Activated CD8-positive, alpha-beta memory T cell treated with anti-CD3 and anti-CD28 coated beads, Interleukin-2, amount 10 ng/mL, durations not matched to agents 7 days and 5 days (primary cell): ENCODE results near the gene EFNB1. TPM values are rescaled to one million over a fixed set of nuclear protein-coding genes. Genes with fewer than 3 reads are reported as not detected.
"Not testable (repeated sequence)": the region's sequence is repeated elsewhere in the genome, so short reads cannot be mapped to it uniquely, and the experiment has no call there.

Source experiments
- ATAC-seq: fragments of 150-1000 bp; cut with Tn5 transposase; one replicate; pipeline ENCODE4 v1.10.0; 2021; ENCODE audit warnings: moderate library complexity
- CTCF ChIA-PET: fragments of 350-600 bp; sonication (Branson Sonifier 250); formaldehyde crosslinking; loops from one replicate; lab custom pipeline; 2021; ENCODE audit warnings: antibody characterized with exemption; lab: Charles Lee
- DNase-seq: peaks from one replicate; pipeline ENCODE4 v3.0.0-alpha.2; 2020
- H3K27ac Mint-ChIP-seq: one replicate; pipeline ENCODE4 v1.8.0; 2021; ENCODE audit warnings: mild to moderate bottlenecking, mixed read lengths
- H3K27me3 Mint-ChIP-seq: one replicate; pipeline ENCODE4 v1.8.0; 2021; ENCODE audit warnings: mixed read lengths
- H3K36me3 Mint-ChIP-seq: one replicate; pipeline ENCODE4 v1.8.0; 2021; ENCODE audit warnings: mild to moderate bottlenecking, mixed read lengths
- H3K4me1 Mint-ChIP-seq: one replicate; pipeline ENCODE4 v1.8.0; 2021; ENCODE audit warnings: mixed read lengths
- H3K4me3 Mint-ChIP-seq: one replicate; pipeline ENCODE4 v1.8.0; 2021; ENCODE audit warnings: mild to moderate bottlenecking, moderate library complexity, mixed read lengths
- H3K9me3 Mint-ChIP-seq: one replicate; pipeline ENCODE4 v1.8.0; 2022; ENCODE audit warnings: low read depth, mixed read lengths
- total RNA-seq, 2 experiments: library from RNA; stranded (reverse); gene quantifications; one replicate each; pipeline ENCODE4 v1.2.3, GENCODE V29; 2021

EFNB1 gene
- 1 to 10 TPM; 4.2 to 4.3 TPM for total RNA-seq

DNA sequence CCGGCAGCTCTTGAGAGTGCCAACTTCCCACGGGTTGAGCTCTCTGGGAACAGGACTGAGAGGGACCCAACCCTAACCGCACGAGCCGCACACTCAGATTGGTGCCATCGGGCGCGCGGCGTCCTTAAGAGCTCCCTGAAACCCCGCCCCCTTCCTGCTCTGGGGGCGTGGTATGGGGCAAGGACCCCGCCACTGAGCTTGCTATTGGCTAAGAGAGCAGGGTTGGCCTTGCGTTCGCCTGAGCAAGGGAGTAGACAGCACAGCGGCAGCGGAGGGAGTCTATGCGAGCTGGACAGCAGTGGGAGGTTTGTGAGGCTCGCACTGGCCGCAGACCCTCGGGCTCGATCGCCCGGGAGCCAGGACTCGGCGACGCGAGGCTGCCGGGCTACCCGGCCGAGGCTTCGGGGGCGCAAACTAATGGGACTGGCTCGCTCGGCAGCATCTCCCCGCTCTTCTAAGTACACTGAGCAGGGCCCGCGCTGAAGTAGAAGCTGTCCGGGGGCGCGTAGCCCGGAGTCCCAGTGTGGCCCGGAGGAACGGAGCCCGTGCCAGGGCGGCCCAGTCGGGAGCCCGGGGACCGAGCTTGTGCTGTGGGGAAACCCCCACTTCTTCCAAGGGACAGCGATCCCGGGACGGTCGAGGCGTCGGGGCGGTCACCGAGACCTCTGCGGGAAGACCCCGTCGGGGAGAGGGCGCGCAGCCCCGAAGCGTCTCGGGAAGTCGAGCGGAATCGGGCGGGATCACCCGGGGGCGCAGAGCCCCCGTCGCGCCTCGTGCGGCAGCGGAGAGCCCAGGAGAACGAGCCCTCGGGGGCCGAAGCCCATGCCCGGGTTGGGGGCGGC lies at the start of gene EFNB1:
Gene EFNB1 (plus strand): TSS at position 282 of the 842 bp plus-strand sequence. CDS start 756 bp downstream, outside the sequence.
- peaks cover 7% of the 10 kb centered on the region for H3K27me3 Mint-ChIP-seq
- peak within 1 kb of the TSS; percentile 81 for H3K4me3 Mint-ChIP-seq
- DNase-seq = peak; percentile 90
- no peaks in the 10 kb centered on the region for H3K9me3 Mint-ChIP-seq
- peaks cover 14% of the 10 kb centered on the region for H3K4me1 Mint-ChIP-seq
- CTCF ChIA-PET = interaction anchor here (0.6 to 4.7 kb wide), 14 partner anchors 8 to 557 kb away, joined by 3 to 64 read pairs (median 3); partner anchors contain the start of gene PJA1
- peak; percentile 94 for ATAC-seq
- H3K36me3 Mint-ChIP-seq = no peaks in the 10 kb centered on the region
- H3K27ac Mint-ChIP-seq = peak within 1 kb of the TSS; percentile 81

DNA sequence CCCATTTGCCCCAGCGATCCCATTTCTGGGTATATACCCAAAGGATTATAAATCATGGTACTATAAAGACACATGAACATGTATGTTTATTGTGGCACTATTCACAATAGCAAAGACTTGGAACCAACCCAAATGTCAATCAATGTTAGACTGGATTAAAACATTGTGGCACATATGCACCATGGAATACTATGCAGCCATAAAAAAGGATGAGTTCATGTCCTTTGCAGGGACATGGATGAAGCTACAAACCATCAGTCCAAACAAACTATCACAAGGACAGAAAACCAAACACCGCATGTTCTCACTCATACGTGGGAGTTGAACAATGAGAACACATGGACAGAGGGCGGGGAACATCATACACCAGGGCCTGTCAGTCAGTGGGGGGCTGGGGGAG lies 47.5 kb upstream of the EFNB1 start:
- peaks cover 10% of the 10 kb centered on the region for H3K27me3 Mint-ChIP-seq
- H3K4me3 Mint-ChIP-seq, ATAC-seq, DNase-seq, H3K36me3 Mint-ChIP-seq, H3K9me3 Mint-ChIP-seq, CTCF ChIA-PET, H3K4me1 Mint-ChIP-seq, H3K27ac Mint-ChIP-seq: not testable (repeated sequence)

DNA sequence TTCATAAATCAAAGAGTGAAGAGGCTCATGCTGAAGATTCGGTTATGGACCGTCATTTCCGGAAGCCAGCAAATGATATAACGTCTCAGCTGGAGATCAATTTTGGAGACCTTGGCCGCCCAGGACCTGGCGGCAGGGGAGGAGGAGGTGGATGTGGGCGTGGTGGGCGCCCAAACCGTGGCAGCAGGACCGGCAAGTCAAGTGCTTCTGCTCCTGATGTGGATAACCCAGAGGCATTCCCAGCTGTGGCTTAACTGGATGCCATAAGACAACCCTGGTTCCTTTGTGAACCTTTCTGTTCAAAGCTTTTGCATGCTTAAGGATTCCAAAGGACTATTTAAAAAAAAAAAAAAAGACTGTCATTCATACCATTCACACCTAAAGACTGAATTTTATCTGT lies 44.0 kb upstream of the EFNB1 start:
- no peak for DNase-seq
- Mint-ChIP-seq H3K27ac (no peak overlapping the region), H3K27me3 (no peaks in the 10 kb centered on the region), H3K4me3 (no peak overlapping the region), H3K36me3 (no peaks in the 10 kb centered on the region), H3K9me3 (no peaks in the 10 kb centered on the region), H3K4me1 (no peaks in the 10 kb centered on the region)
- ATAC-seq = no peak
- CTCF ChIA-PET = no interaction called here

DNA sequence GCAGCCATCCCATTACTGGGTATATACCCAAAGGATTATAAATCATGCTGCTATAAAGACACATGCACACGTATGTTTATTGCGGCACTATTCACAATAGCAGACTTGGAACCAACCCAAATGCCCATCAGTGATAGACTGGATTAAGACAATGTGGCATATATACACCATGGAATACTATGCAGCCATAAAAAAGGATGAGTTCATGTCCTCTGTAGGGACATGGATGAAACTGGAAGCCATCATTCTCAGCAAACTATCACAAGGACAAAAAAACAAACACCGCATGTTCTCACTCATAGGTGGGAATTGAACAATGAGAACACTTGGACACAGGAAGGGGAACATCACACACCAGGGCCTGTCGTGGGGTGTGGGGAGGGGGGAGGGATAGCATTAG lies 42.2 kb upstream of the EFNB1 start:
- H3K4me3 Mint-ChIP-seq, H3K27me3 Mint-ChIP-seq, H3K4me1 Mint-ChIP-seq, DNase-seq, CTCF ChIA-PET, H3K27ac Mint-ChIP-seq, H3K9me3 Mint-ChIP-seq, H3K36me3 Mint-ChIP-seq, ATAC-seq: not testable (repeated sequence)

DNA sequence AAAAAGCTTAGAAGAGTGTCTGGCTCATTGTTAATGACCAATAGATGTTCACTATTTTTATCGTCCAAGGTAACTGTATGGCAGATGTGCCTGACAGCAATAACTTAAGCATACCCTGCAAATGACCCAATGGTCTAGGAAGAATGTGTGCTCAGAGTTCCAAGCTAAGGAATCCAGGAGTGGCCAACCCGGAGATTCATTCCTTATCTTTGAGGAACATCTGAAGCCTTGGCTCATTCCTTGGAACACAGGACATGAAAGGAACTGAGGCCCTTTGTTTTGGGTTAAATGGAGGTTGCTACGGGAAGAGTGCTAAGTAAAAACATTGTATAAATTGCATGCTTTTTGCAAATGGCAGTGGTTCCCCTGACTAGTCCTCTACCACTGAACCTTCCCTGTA lies 38.9 kb upstream of the EFNB1 start:
- CTCF ChIA-PET = no interaction called here
- DNase-seq = no peak
- Mint-ChIP-seq H3K27me3 (no peaks in the 10 kb centered on the region), H3K9me3 (no peaks in the 10 kb centered on the region), H3K27ac (no peak overlapping the region), H3K36me3 (no peaks in the 10 kb centered on the region), H3K4me1 (no peaks in the 10 kb centered on the region), H3K4me3 (no peak overlapping the region)
- ATAC-seq = no peak

DNA sequence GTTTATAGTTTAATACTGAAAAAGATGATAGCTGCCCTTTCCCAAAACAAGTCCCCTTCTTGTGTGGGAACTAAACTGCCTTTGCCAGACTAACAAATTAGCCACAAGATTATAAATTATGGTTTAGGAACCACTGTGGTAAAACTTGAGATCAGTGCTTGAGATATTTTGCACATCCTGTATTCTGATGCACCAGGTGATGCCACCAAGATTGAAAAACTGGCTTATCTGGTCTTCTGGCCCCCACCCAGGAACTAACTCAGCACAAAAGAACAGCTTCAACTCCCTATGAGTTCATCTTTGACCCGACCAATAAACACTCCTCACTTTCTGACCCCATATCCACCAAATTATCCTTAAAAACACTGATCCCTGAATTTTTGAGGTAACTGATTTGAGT lies 36.7 kb upstream of the EFNB1 start:
- CTCF ChIA-PET = no interaction called here
- Mint-ChIP-seq H3K4me1 (no peaks in the 10 kb centered on the region), H3K9me3 (no peaks in the 10 kb centered on the region), H3K36me3 (no peaks in the 10 kb centered on the region), H3K27me3 (no peaks in the 10 kb centered on the region), H3K4me3 (no peak overlapping the region), H3K27ac (no peak overlapping the region)
- no peak for ATAC-seq
- DNase-seq = no peak

DNA sequence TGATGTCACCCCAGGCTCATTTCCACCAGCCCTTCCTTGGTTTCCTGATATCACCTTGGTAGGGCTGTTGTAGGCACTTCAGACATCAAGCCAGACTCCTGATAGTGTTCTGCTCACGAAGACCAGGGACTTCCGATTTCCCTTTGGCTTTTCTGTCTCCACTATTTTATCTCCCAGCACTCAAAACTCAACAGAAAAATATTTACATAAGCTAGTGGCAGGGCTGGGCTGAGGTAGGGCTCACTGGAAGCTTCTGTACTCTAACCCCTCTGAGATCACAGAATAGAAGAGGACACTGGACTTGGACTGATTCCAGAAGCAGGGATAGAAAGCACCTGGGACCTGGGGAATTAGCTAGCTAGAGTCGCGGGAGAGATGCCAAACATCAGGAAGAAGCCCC lies 34.4 kb upstream of the EFNB1 start:
- ATAC-seq = no peak
- Mint-ChIP-seq H3K4me1 (no peaks in the 10 kb centered on the region), H3K36me3 (no peaks in the 10 kb centered on the region), H3K27ac (no peak overlapping the region), H3K27me3 (no peaks in the 10 kb centered on the region), H3K4me3 (no peak overlapping the region), H3K9me3 (peaks cover 8% of the 10 kb centered on the region)
- DNase-seq = no peak
- CTCF ChIA-PET = no interaction called here

DNA sequence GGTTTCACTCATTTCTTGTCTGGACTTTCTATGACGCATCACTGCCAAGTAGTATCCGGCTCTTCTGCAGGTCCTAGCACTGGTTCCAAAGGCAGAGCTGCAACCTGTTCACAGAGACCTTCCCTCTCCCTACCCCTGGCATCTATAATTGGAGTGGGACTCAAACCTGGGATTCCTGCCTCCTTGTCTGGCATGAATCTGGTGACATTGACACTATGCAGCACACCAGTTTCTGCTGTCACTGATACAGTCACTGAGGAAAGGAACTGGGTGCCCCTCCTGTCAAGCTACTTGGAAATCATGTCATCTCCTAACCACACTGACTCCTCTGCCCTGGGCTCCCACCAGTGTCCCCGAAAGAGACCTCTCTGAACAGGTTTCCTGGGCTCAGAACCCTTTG lies 33.1 kb upstream of the EFNB1 start:
- H3K27me3 Mint-ChIP-seq = no peaks in the 10 kb centered on the region

DNA sequence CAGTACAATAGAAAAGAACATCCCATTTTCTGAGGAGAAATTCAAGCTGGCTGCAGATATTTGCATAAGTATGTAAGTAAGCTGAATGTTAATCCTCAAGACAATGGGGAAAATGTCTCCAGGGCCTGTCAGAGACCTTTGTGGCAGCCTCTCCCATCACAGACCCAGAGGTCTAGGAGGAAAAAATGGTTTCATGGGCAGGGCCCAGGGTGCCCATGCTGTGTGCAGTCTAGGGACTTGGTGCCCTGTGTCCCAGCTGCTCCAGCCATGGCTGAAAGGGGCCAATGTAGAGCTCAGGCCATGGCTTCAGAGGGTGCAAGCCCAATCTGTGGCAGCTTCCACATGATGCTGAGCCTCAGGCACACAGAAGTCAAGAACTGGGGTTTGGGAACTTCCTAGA lies 30.4 kb upstream of the EFNB1 start:
- DNase-seq, H3K36me3 Mint-ChIP-seq, H3K27ac Mint-ChIP-seq, H3K4me3 Mint-ChIP-seq, H3K27me3 Mint-ChIP-seq, H3K4me1 Mint-ChIP-seq, CTCF ChIA-PET, H3K9me3 Mint-ChIP-seq, ATAC-seq: not testable (repeated sequence)

More for the DNA sequence above, 33.1 kb upstream of the EFNB1 start:
- Mint-ChIP-seq H3K9me3 (peaks cover 8% of the 10 kb centered on the region), H3K4me3 (no peak overlapping the region), H3K36me3 (no peaks in the 10 kb centered on the region), H3K27ac (no peak overlapping the region), H3K4me1 (no peaks in the 10 kb centered on the region)
- ATAC-seq = no peak
- DNase-seq = no peak
- CTCF ChIA-PET = no interaction called here

DNA sequence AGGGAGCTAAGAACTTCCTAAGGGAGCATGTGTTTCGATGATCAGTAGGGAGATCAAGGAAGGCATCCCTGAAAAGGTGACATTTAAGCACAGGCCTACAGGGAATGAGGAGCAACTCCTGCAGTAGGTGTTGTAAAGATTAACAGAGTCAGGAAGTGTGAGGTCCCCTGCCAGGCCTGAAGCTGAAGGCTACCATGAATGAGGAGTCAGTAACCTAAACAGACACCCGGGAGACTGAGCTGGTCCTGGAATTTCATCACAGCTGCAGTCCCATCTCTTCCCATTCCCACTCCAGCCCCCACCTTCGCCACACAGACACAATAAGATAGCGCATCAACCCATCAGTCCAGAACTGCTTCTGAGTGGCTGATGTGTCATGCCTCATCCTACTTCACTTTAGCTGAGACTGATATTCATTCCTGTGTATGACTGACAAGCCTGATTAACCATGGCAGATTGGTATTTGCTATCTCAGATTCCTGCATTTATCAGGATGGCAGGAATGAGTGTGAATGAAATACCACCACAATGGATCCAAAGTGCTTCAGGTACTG lies 27.0 kb upstream of the EFNB1 start:
- no peak for ATAC-seq
- H3K36me3 Mint-ChIP-seq = no peaks in the 10 kb centered on the region
- H3K4me3 Mint-ChIP-seq = no peak overlapping the region
- H3K27me3 Mint-ChIP-seq = no peaks in the 10 kb centered on the region
- no peak overlapping the region for H3K27ac Mint-ChIP-seq
- H3K9me3 Mint-ChIP-seq = peaks cover 8% of the 10 kb centered on the region
- DNase-seq = no peak
- CTCF ChIA-PET = no interaction called here
- H3K4me1 Mint-ChIP-seq = no peaks in the 10 kb centered on the region

DNA sequence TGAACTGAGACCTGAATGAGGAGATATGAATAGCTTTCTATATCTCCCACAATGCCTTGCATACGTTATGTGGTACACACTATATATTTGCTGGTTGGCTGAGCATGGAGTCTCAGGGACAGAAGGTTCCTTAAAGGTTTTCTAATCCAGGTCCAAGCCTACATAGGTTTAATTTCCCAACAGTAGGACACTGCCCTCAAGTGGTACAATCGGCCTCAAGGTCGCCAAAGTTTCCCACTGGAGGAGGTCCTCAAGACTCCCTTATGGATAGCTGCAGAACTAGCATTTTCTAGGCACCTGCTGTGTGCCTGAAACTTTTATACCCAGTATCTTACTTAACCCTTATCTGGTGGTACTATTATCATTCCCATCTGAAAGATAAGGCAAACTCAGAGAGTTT lies 21.0 kb upstream of the EFNB1 start:
- ATAC-seq = no peak
- no peaks in the 10 kb centered on the region for H3K4me1 Mint-ChIP-seq
- CTCF ChIA-PET = interaction anchor here (1.1 to 1.8 kb wide), 3 partner anchors 20 to 611 kb away, joined by 4 read pairs; no protein-coding TSS in a partner anchor

DNA sequence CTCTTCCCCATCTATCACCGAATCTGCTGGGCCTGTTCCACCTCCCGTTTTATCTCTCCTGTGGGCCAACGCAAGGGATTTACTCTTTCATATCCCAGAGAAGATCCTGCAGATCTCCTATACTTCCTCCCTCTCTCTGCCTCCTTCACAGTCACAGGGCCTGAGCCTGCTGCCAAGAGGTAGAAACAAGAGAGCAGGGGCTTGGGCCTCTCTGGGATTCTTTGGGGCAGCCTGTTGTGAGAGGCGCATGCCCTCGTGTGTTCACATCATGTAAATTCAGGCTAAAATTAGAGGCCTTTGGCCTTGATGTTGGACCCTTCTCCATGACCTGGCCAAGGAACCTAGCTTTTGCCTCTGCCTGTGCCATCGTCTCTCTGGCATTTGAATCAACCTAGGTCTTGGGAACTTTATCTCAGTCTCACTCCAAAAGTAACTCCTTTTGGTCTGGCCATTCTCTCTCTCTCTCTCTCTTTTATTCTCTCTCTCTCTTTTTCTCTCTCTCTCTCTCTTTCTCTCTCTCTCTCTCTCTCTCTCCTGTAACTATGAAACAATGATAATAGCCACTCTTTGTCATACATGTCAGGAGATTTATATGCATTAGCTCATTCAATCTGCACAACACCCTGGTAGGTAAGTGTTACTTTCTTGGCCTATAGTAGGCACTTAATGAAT lies 20.0 kb upstream of the EFNB1 start:
- Mint-ChIP-seq H3K36me3 (no peaks in the 10 kb centered on the region), H3K4me3 (no peak overlapping the region), H3K27ac (no peak overlapping the region), H3K9me3 (no peaks in the 10 kb centered on the region), H3K4me1 (no peaks in the 10 kb centered on the region), H3K27me3 (peaks cover 11% of the 10 kb centered on the region)
- DNase-seq (no peak), ATAC-seq (no peak)
- CTCF ChIA-PET = no interaction called here

More for the DNA sequence above, 21.0 kb upstream of the EFNB1 start:
- H3K9me3 Mint-ChIP-seq = no peaks in the 10 kb centered on the region
- no peak overlapping the region for H3K4me3 Mint-ChIP-seq
- H3K36me3 Mint-ChIP-seq = no peaks in the 10 kb centered on the region
- DNase-seq = no peak
- H3K27ac Mint-ChIP-seq = no peak overlapping the region
- H3K27me3 Mint-ChIP-seq = peaks cover 11% of the 10 kb centered on the region

DNA sequence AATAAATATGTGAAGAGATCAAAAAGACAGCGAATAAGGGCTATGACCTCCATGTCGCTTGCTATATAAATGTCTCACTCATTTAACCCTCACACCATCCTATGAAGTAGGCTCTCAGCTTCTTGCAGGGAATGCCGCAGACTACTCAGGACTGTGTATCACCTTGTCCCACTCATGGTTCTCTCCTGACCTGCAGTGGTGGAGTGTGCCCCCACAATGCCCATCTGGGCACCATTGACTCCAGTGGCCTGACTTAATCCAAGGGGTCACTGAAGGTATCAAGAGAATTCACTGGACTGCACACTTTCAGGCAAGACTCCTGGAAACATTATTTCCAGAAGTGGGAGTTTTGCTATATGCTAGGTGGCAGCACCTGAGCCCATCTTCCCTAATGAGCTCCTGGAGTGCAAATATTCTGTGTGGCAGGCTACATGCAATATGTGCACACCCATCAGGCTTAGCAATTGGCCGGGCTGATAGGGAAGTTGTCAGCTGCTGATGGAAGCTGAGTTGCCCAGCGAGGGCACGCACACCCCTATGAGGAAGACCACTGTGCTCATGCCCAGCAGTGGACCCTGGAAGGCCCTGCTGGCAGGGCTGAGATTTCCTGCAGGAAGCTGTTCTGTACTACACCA lies 8.2 kb upstream of the EFNB1 start:
- Mint-ChIP-seq H3K9me3 (no peaks in the 10 kb centered on the region), H3K4me3 (no peak overlapping the region), H3K4me1 (peaks cover 2% of the 10 kb centered on the region), H3K27me3 (peaks cover 2% of the 10 kb centered on the region), H3K36me3 (no peaks in the 10 kb centered on the region), H3K27ac (no peak overlapping the region)
- DNase-seq (no peak), ATAC-seq (no peak)
- CTCF ChIA-PET = no interaction called here
